Activated naive CD4-positive, alpha-beta T cell treated with anti-CD3 and anti-CD28 coated beads for 36 hours (primary cell): Measurements from ENCODE around the gene SMKR1. TPM values are rescaled to one million over a fixed set of nuclear protein-coding genes. Genes with fewer than 3 reads are reported as not detected.
A peak's percentile ranks its signal among the peaks of the same experiment; 100 is the strongest.
"Not testable (repeated sequence)": the region's sequence is repeated elsewhere in the genome, so short reads cannot be mapped to it uniquely, and the experiment has no call there.

Experiments
- CTCF ChIA-PET: fragments of 350-600 bp; sonication (Branson Sonifier 250); formaldehyde crosslinking; loops from one replicate; lab custom pipeline; 2021; ENCODE audit warnings: antibody characterized with exemption; lab: Charles Lee
- DNase-seq: peaks from one replicate; pipeline ENCODE4 v3.0.0-alpha.2; 2020
- H3K27ac Mint-ChIP-seq: one replicate; pipeline ENCODE4 v1.8.0; 2021; ENCODE audit warnings: mild to moderate bottlenecking, mixed read lengths
- H3K27me3 Mint-ChIP-seq: one replicate; pipeline ENCODE4 v1.8.0; 2021; ENCODE audit warnings: low read depth, mixed read lengths
- H3K36me3 Mint-ChIP-seq: one replicate; pipeline ENCODE4 v1.8.0; 2021; ENCODE audit warnings: low read depth, mixed read lengths
- H3K4me1 Mint-ChIP-seq: one replicate; pipeline ENCODE4 v1.8.0; 2021; ENCODE audit warnings: low read depth, mixed read lengths
- H3K4me3 Mint-ChIP-seq: one replicate; pipeline ENCODE4 v1.8.0; 2021; ENCODE audit warnings: mild to moderate bottlenecking, moderate library complexity, mixed read lengths
- H3K9me3 Mint-ChIP-seq: one replicate; pipeline ENCODE4 v1.8.0; 2021; ENCODE audit warnings: mixed read lengths
- intact Hi-C: fragments of 100-400 bp; cut with micrococcal nuclease; formaldehyde crosslinking; loops from one replicate; pipeline ENCODE4 v1.15.1; 2023
- total RNA-seq, 2 experiments: library from RNA; stranded (reverse); gene quantifications; one replicate each; pipeline ENCODE4 v1.2.3, GENCODE V29; 2021

SMKR1 gene
- total RNA-seq, 2 experiments from 2014 or later = 0.99 to 1.2 TPM

DNA sequence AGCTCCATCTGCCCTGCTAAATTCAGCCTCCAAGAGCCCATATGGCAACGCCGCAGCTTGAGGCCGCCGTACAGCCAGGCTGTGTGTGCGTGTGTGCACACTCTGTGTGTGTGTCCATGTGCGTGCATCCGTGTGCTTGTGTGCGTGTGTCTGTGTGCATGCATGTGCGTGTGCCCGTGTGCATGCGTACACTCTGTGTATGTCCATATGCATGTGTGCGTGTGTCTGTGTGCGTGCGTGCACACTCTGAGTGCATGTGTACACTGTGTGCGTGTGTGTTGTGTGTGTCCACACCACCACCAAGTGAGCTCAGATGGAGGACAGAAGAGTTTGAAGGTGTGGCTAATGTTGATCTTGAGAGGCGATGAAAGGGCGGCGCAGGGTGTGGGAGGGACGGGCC, 30.0 kb downstream of the SMKR1 start:
- DNase-seq = no peak
- no peaks in the 10 kb centered on the region for H3K9me3 Mint-ChIP-seq
- CTCF ChIA-PET = interaction anchor here (0.6 to 1.4 kb wide), 2 partner anchors 82 to 165 kb away, joined by 3 to 6 read pairs; no protein-coding TSS in a partner anchor
- no peaks in the 10 kb centered on the region for H3K36me3 Mint-ChIP-seq
- H3K27me3 Mint-ChIP-seq = peaks cover 3% of the 10 kb centered on the region
- no peak overlapping the region for H3K4me3 Mint-ChIP-seq
- no peak overlapping the region for H3K27ac Mint-ChIP-seq
- intact Hi-C loops = no loop called here
- peaks cover 18% of the 10 kb centered on the region for H3K4me1 Mint-ChIP-seq

DNA sequence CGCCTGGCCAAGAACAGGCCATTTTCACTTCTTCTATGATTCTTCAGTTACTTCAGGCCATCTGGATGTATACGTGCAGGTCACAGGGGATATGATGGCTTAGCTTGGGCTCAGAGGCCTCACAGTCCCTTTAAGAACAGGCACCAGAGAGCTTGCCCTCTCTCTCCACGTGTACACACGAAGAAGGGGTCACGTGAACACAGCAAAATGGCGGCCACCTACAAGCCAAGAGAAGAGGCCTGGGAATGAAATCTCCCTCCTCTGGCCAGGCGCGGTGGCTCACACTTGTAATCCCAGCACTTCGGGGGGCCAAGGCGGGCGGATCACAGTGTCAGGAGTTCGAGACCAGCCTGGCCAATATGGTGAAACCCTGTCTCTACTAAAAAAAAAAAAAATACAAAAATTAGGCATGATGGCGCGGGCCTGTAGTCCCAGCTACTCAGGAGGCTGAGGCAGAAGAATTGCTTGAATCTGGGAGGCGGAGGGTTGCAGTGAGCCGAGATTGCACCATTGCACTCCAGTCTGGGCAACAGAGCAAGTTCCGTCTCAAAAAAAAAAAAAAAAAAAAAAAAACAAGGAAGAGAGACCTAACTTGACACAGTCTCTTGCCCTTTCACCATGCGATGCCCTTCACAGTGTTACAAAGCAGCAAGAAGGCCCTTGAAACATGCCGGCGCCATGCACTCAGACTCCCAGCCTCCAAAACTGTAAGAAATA, 32.4 kb downstream of the SMKR1 start:
- H3K36me3 Mint-ChIP-seq = not testable (repeated sequence)

DNA sequence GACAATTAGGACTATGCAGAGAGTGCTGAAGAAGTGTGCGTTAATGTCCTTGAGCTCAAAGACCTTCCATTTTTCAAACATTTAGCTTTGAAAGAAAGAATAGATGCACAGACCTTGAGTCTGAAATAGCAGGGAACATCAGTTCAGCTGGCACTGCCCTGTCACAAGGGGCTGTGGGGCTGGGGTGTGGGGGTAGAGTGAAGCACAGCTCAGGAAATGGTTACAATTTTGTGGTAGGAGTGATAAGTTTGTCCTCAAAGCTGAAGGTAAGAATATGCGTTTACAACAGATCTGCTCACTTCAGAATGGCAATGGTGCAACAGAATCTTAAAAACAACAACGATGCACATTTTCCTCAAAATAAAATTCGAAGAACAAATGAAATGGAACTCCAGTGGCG, 33.6 kb downstream of the SMKR1 start:
- Mint-ChIP-seq H3K27ac (no peak overlapping the region), H3K4me3 (no peak overlapping the region), H3K36me3 (no peaks in the 10 kb centered on the region), H3K9me3 (no peaks in the 10 kb centered on the region), H3K27me3 (no peaks in the 10 kb centered on the region), H3K4me1 (peaks cover 12% of the 10 kb centered on the region)
- DNase-seq = no peak
- CTCF ChIA-PET = interaction anchor here (0.6 to 1.1 kb wide), 2 partner anchors 161 to 294 kb away, joined by 3 to 4 read pairs; no protein-coding TSS in a partner anchor
- intact Hi-C loops = no loop called here

More for the DNA sequence above, 32.4 kb downstream of the SMKR1 start:
- intact Hi-C loops, DNase-seq, H3K27ac Mint-ChIP-seq, H3K9me3 Mint-ChIP-seq, H3K27me3 Mint-ChIP-seq, H3K4me3 Mint-ChIP-seq: not testable (repeated sequence)
- CTCF ChIA-PET = interaction anchor here (0.6 to 1.1 kb wide), 2 partner anchors 76 to 295 kb away, joined by 3 read pairs; no protein-coding TSS in a partner anchor
- peaks cover 18% of the 10 kb centered on the region for H3K4me1 Mint-ChIP-seq

DNA sequence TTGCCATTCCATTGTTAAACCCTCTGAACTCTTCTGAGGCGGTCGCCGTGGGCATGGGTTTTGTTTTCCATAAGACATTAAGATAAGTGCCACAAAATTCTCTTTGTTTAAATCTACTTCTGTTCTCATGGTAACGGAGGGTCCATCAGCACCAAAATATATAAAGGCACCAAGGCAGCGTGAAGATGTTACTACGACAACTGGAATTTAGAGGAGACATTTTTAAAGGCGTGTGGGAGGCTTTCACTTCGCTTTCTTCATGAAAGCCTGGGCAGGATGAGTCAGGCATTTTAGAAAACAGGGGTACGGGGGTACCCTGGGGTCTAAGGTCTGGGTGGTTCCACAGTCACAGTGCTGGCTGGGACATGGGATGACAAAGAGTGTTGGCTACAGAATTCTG, 34.0 kb downstream of the SMKR1 start:
- Mint-ChIP-seq H3K27ac (no peak overlapping the region), H3K36me3 (no peaks in the 10 kb centered on the region), H3K4me1 (peaks cover 10% of the 10 kb centered on the region), H3K4me3 (no peak overlapping the region), H3K9me3 (no peaks in the 10 kb centered on the region), H3K27me3 (peaks cover 3% of the 10 kb centered on the region)
- CTCF ChIA-PET = interaction anchor here (1.1 kb wide), 1 partner anchor 293 kb away, joined by 3 read pairs; no protein-coding TSS in a partner anchor
- no peak for DNase-seq
- intact Hi-C loops = no loop called here

DNA sequence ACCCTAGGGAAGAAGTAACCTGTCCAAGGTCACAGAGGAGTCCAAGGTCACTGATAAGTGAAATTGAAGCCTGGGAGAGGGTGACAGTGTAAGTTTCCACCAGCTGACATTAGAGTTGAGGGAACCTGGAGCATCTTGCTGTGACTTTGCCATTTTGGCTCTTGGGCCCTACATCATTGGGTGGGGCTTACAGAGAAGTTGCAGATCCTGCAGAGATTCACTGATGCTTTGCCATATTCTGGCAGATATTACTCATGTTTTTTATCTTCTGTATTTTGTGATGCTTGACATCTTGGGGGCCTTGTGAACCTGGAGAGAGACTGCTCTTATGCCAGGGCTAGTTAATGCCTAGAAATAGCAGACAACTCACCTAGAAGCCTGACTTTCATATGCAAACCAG, 36.5 kb downstream of the SMKR1 start:
- Mint-ChIP-seq H3K27me3 (peaks cover 7% of the 10 kb centered on the region), H3K9me3 (no peaks in the 10 kb centered on the region), H3K27ac (no peak overlapping the region), H3K4me3 (no peak overlapping the region), H3K36me3 (no peaks in the 10 kb centered on the region), H3K4me1 (peaks cover 8% of the 10 kb centered on the region)
- CTCF ChIA-PET = no interaction called here
- DNase-seq = no peak
- intact Hi-C loops = no loop called here

DNA sequence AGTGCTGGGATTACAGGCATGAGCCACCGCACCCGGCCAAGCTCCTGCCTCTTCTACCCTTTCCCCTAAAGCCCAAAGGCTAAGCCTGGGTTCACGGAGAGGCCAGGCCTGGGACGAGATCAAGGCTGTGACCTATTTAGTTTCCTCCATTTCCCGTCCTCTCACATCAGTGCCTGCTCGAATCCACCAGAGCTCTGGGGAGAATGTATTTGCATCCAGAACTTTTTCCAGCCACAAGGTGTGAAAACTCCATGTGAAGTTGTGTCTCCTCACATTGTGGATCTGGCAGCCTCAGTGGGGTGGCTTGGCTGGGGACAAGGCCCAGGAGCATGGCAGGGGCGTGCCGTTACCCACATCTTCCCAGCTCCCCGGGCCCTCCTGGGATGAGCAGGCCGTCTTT, 38.0 kb downstream of the SMKR1 start:
- Mint-ChIP-seq H3K27ac (no peak overlapping the region), H3K36me3 (no peaks in the 10 kb centered on the region), H3K9me3 (no peaks in the 10 kb centered on the region), H3K4me1 (peaks cover 8% of the 10 kb centered on the region), H3K4me3 (no peak overlapping the region), H3K27me3 (peaks cover 7% of the 10 kb centered on the region)
- DNase-seq = no peak
- intact Hi-C loops = no loop called here
- CTCF ChIA-PET = no interaction called here

DNA sequence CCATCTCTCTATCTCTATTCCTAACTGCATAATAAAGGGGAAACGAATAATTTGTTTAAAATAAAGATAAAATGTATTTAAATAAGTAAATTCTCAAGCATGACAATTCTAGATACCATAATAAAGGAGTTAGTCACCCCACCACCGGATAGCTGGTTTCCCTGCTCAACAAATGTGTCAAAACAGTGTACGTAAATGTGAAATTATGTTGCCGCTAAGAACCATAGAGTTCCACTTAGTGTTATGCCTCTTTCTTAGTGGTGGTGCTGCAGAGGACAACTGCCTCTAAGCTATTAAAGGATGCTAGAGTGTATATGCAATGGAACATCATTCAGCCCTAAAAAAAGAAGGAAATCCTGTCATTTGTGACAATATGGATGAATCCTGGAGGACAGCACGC, 42.4 kb downstream of the SMKR1 start:
- intact Hi-C loops = no loop called here
- Mint-ChIP-seq H3K4me3 (no peak overlapping the region), H3K27me3 (peaks cover 7% of the 10 kb centered on the region), H3K4me1 (no peaks in the 10 kb centered on the region), H3K27ac (no peak overlapping the region), H3K9me3 (no peaks in the 10 kb centered on the region), H3K36me3 (no peaks in the 10 kb centered on the region)
- no peak for DNase-seq
- CTCF ChIA-PET = no interaction called here

DNA sequence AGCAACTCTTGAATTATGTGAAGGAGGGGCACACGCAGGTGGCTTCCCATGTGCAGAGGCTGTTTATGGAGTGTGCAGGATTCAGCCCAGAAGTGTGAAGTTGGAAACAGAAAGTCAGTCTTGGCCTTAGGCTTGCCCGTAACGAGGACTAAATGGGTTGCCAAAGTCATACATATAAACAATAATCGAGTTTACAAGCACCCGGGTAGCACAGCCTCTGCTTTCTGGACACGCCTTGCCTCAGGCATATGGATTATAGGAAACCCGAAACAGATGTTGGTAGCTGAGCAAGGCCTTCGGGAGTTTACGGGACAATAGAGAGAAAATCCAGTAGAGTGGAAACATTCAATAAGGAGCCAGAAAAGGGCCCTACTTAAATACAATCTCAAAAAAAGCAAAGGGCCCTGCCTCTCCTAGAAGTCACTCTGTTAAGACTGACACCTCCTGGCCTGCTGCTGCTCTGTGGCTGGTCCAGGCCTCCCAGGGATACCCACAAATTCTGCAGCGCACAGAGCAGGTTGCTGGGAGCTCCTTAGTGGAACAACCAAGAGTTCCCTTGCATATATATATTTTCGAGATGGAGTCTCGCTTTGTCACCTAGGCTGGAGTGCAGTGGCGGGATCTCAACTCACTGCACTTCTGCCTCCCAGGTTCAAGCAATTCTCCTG, 48.5 kb downstream of the SMKR1 start:
- DNase-seq = no peak
- Mint-ChIP-seq H3K27ac (no peak overlapping the region), H3K36me3 (no peaks in the 10 kb centered on the region), H3K27me3 (no peaks in the 10 kb centered on the region), H3K4me1 (peaks cover 4% of the 10 kb centered on the region), H3K9me3 (no peaks in the 10 kb centered on the region), H3K4me3 (no peak overlapping the region)
- CTCF ChIA-PET = no interaction called here
- intact Hi-C loops = no loop called here

DNA sequence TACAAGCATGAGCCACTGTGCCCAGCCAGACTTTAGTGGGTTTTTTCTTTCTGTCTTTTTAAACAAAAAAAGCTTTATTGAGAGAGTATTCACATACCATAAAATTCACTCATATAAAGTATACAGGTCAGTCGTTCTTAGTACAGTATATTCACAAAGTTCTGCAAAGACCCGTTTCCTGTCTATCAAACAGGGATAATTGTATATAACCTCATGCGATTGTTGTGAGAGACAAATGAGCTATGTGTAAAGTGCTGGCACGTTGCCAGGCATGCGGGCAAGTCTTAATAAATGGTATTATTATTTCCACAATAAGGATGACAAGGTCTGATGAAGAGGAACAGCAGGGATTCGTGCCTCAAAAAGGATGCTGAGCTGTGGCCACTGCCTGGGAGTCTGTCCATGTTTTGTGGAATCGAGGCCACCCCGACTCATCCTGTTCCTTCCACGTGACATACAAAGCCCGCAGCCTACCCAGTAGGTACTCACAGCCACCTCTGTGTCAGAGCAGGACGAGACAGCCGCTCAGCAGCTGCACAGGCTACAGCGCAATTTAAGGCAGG, 51.6 kb downstream of the SMKR1 start:
- CTCF ChIA-PET = interaction anchor here (1.2 to 1.3 kb wide), 2 partner anchors 78 to 82 kb away, joined by 3 to 4 read pairs; no protein-coding TSS in a partner anchor
- no peaks in the 10 kb centered on the region for H3K36me3 Mint-ChIP-seq

DNA sequence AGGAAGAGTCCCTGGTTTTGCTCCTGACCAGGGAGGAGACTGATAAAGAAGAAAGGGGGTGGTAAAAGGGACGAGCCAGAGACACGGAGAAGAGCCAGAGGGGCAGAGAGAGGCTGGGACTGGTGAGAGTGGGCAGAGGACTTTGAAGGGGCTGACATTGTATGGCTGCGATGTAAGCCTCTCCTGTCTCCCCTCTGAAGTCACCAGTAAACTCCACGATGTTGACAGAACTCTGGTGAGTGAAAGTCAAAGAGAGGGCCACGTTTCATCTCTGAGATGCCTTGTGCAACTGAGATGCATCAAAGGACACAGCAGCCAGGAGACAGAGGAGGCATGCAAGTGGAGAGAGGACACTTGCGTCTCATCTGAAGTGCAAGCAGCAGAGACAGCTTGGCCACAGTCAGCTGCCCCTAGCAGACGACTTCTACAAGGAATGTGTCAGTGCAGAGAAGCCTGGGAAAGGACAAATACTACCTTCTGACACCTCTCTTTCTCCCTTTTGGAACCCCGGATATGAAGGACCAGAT, 54.3 kb downstream of the SMKR1 start:
- H3K27me3 Mint-ChIP-seq = no peaks in the 10 kb centered on the region
- no peak overlapping the region for H3K27ac Mint-ChIP-seq
- H3K9me3 Mint-ChIP-seq = no peaks in the 10 kb centered on the region
- intact Hi-C loops = no loop called here
- peaks cover 4% of the 10 kb centered on the region for H3K4me1 Mint-ChIP-seq
- CTCF ChIA-PET = no interaction called here
- no peak overlapping the region for H3K4me3 Mint-ChIP-seq
- H3K36me3 Mint-ChIP-seq = no peaks in the 10 kb centered on the region
- no peak for DNase-seq

More for the DNA sequence above, 51.6 kb downstream of the SMKR1 start:
- DNase-seq = peak; percentile 72
- H3K27me3 Mint-ChIP-seq = no peaks in the 10 kb centered on the region
- H3K4me3 Mint-ChIP-seq = peak overlapping the region; percentile 27
- H3K9me3 Mint-ChIP-seq = no peaks in the 10 kb centered on the region
- H3K4me1 Mint-ChIP-seq = peaks cover 4% of the 10 kb centered on the region
- no peak overlapping the region for H3K27ac Mint-ChIP-seq
- intact Hi-C loops = loop anchor here (1.0 kb wide), 1 partner anchor 23 kb away; no protein-coding TSS in a partner anchor

DNA sequence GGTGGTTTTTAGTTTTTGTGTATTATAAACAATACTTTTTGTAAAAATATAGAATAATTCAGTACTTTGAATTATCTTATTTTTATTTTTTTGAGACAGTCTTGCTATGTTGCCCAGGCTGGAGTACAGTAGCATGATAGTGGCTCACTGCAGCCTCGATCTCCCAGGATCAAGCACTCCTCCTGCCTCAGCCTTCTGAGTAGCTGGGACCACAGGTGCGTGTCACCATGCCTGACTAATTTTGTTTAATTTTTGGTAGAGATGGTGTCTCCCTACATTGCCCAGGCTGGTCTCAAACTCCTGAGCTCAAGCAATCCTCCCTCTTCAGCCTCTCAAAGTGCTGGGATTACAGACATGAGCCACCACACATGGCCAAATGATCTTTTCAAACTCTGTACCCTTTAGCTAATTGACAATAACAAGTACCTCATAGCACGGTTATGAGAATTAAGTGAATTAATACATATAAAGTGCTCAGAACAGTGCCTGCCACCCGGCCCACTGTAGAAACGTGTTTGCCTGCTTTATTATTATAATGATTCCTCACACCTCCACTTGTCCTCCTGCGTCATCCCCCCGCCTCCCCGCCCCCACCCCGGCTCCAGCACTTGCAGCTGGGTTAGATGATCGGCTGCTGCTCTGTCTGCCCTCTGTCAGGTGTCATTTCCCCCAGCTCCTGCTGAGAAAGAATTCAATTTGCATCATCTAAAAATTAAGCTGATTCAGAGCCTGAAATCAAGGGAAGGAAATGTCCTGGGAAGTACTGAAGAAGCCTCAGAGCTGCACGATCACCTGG, 55.6 kb downstream of the SMKR1 start:
- Mint-ChIP-seq H3K27me3 (no peaks in the 10 kb centered on the region), H3K36me3 (no peaks in the 10 kb centered on the region), H3K4me1 (peaks cover 4% of the 10 kb centered on the region), H3K4me3 (no peak overlapping the region), H3K9me3 (no peaks in the 10 kb centered on the region), H3K27ac (no peak overlapping the region)
- intact Hi-C loops = no loop called here
- CTCF ChIA-PET = interaction anchor here (1.1 kb wide), 1 partner anchor 18 kb away, joined by 3 read pairs; no protein-coding TSS in a partner anchor
- DNase-seq = no peak

DNA sequence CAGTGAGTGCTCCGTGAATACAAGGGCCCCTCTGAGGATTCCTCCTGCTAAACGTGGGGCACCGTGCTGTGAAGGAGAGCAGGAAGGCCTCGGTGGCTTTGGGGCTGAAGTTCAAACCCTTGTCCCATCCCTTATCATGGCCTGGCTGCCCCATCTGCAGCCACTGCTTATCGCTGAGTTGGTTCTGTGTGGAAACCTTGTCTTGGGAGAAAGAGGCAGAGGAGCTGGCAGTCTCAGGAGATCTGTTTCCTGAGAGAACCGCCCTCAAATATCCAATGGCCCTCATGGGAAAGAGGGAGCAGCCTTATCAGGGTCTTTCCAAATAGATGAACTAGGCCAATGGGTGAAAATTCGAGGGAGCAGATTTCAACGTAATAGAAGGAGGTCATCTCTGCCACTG, 57.2 kb downstream of the SMKR1 start:
- H3K4me3 Mint-ChIP-seq = no peak overlapping the region
- CTCF ChIA-PET = no interaction called here
- H3K27ac Mint-ChIP-seq = no peak overlapping the region
- peaks cover 4% of the 10 kb centered on the region for H3K27me3 Mint-ChIP-seq
- no peak for DNase-seq
- H3K9me3 Mint-ChIP-seq = no peaks in the 10 kb centered on the region
- intact Hi-C loops = no loop called here
- H3K4me1 Mint-ChIP-seq = no peaks in the 10 kb centered on the region
- H3K36me3 Mint-ChIP-seq = no peaks in the 10 kb centered on the region
